HG02938 (cell line): Measurements from ENCODE around the gene NEK5.
"Not testable (repeated sequence)": the region's sequence is repeated elsewhere in the genome, so short reads cannot be mapped to it uniquely, and the experiment has no call there.

ENCODE experiments used
- ATAC-seq: cut with Tn5 transposase; IDR thresholded peaks from one replicate; pipeline ENCODE4 v1.9.1; 2021; ENCODE audit warnings: mild to moderate bottlenecking, moderate library complexity; ENCODE audit not compliant: unreplicated experiment

NEK5 gene

DNA sequence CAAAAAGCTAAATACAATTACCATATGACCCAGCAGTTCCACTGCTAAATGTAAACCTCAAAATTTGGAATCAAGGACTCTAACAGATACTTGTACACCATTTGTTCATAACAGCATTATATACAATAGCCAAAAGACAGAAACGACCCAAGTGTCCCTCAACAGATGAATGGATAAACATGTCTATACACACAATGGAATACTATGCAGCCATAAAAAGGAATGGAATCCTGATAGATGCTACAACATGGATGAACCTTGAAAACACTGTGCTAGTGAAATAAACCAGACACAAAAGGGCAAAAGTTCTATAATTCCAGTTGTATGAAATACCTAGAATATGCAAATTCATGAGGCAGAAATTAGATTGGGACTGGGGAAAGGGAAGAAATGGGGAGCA lies 18.4 kb upstream of the NEK5 start:
- ATAC-seq = no peak

DNA sequence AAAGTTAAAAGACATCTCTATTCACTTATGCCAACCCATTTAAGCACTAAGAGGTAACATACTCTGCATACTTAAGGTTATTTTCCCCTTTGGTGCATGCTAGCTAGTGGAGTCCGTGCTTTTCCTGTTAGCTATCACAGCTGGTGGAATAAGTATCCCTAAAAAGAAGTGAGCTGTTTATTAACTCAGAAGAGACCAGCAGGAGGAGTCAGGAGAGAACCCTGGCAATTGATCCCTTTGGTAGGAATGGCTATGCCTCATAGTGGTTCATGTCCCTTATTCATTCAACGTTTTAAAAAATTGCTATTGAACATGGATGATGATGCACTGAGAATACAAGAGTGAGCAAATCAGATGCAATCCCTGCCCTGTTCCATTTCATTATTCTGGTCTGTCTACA lies 12.4 kb upstream of the NEK5 start:
- no peak for ATAC-seq

DNA sequence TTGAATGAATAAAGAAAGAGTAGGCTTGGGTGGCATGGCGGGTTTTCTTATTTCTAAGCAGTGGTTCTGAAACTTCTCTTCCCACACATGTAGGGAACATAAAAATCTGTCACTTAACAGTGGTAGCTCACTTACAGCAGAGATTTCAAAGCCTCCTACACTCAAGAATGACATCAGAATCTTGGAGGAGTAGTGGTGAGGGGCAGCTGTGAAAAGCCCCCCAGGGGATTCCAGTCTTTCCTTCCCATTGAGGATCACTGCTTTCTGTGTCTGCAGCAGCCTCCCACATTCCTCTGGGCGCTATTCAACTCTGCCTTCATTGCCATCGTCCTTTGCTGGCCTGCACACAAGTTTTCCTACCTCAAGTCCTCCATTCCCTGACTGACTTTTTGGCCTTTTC lies 8.6 kb upstream of the NEK5 start:
- no peak for ATAC-seq

DNA sequence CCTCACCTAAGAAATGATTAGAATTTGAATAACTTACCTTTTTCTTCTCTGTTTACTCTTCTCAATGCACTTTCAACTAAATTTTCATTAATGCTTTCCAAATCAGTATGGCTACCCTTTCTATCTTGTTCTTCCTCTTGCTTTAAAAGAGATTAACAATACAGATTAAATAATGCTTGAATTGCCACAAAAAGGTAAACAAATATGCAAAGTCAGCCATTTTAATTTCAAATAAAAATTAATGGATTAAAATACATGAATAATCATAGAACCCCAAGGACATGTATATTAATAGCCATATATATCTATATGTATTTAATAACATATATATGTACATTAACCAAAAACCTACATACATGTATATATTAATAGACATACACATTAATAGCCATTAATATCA lies 7.9 kb upstream of the NEK5 start:
- no peak for ATAC-seq

DNA sequence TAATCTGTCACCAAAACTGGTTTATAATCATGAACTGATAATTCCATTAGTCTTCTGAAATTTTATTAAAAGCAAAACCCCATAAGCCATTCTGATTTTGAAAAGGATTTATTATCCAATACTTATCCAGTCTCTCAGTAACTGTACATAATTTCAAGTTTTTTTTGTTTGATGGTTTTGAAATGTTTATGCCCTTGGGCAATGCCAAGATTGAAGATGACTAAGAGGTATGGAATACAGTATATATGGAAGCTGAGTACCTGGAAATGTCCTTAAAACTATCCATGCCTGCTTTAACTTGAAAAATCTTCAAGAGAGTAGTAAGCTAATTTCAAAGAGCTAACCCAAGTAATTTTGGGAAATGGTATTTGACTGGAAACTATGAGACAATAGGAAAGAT lies 1.8 kb upstream of the NEK5 start:
- no peak for ATAC-seq

DNA sequence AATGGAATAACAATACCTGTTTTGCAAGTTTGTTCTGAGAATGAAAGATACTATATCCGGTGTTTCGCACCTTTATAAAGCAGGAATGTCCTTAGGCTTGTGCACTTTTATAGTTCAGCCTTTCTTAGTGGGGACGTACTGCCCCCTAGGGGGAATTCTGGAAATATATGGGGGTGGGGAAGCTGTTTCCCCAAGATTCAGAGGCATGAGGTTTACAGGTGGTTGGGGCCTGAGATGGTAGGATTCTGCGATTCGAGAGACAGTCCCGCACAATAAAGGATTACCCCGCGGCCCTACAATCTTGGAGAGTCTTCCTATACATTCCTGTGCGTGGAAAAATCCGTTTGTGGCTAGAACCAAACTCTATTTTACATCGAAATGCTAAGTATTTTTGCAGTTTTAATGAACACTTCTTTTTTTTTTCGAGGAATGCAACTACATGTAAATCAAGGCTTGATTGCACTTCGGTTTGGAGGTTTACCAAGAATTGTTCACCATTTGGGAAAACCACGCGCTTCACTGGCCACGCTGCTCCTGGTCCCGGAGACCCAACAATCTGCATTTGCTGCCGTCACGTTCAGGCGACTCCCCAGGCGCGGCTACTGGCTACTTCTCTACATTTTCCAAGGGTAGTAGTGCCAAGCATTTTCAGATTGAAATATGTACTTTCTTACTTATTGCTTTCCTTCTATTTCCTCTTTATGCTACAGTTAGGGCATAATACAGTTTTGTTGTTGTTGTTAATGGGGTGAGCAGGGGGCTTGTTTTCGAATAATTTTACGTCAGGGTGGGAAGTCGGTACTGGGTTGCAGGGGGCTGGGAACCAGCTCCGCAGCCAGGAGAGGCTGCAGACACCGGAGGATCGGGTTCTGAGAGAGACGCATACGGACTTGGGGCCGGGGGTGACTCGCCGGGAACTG lies 830 bp downstream of the NEK5 start:
- ATAC-seq = peak; percentile 22

DNA sequence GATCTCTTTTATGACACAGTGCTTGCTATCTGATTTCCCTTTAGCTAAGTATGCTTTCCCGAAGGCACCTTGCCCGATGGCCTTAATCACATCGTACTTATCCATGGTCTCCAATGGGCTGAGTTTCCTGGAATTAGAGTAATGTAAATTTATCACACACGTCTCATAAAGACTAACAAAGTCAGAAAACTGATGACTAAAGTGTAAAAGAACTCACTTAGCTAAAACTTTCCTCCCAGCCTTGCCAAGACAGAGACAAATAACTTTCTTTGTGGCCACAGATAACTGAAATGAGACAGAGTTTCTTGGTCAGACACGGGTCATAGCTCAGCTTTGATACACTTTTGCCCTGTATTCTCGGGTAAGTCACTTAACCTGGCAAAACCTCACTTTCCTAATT lies 1.5 kb downstream of the NEK5 start:
- no peak for ATAC-seq

DNA sequence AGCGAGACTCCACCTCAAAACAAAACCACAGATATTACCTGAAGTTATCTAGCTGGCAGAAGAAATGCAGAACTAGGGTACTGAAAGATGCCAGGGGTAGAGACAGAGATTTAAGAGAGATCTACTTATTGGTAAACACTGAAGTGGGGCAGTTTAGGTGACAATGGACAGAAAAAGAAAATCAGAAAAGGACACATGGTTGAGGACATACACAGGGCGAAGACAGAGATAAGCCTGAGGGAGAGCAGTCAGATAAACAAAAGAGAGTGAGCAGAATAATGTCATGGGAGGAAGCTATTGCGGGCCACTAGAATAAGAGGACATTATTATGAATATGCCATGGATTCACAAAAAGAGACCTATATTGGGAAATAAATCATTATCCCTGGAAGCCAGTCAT lies 3.3 kb downstream of the NEK5 start:
- no peak for ATAC-seq

DNA sequence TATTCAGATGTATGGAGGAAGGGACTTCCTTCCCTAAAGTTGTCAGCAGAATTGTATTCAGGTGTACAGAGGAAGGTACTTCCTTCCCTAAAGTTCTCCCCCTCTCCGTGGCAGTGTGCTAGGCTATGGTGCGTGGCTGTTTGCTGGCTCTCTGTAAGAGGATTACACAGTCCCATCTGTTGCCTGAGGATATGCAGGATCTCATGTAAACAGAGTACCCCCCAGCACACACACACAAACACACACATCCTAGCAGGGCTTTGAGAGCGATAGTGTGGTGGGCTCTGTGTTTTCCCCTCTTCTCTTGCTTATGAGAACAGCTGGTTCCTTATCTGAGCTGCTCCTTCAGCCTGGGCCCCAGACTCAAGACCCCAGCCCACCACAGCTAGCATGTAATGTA lies 10.3 kb downstream of the NEK5 start:
- ATAC-seq = no peak

DNA sequence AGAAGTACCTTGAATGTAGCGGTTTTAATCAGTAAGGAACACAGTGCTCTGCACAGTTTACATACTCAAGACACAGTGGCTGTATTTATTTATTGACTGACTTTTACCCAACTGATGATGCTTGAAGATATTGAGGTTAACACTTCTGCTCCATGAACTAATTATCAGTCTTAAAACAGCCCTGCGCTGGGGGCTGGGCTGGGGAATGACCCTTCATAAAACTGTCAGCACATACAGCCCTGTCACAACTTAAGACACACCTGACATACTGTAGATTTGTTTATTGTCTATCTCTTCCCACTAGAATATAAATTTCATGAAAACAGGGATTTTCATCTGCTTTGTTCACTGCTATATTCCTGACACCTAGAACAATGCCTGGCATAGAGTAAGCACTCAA lies 10.8 kb downstream of the NEK5 start:
- ATAC-seq = no peak

DNA sequence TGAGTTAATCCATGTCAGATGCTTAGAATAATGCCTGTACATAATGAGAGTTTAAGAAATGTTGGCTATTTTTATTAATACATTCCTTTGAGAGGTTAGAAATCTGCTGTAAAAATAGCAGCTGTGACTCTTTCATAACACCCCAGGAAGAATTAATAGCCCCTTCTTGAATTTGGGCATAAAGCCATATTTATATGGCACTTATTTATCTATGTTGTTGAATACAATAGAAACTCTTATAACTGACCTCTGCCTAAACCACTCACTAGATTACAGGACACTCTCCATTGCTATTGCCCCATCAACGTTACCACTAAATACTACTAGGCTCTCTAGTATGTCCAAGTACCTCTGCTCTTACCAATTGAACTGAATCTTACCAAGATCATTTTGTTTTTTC lies 16.3 kb downstream of the NEK5 start:
- ATAC-seq = no peak

DNA sequence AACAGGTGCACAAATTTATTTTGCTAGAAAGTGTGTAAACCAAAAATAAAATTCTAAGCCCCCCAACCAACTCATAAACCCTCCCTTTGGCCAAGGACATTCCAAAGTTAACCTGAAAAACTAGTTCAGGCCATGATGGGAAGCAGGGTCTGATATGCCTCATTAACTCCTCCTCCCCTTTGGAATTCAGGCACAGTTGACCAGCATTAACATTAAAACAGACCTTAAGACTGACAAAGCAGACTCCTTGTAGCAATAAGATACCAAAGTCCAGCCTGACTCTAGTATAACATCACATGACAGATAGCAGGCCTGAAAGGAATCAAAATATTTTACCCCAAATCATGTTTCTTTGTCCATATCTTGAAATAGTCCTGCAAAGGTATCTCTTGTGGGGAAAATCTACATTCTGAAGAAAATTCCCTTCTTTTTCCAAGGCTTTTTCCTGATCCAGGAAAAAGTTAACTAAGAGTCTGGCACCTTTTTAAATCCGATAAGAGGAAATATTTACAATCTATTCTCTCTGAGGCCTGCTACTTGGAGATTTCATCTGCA lies 19.7 kb downstream of the NEK5 start:
- no peak for ATAC-seq

DNA sequence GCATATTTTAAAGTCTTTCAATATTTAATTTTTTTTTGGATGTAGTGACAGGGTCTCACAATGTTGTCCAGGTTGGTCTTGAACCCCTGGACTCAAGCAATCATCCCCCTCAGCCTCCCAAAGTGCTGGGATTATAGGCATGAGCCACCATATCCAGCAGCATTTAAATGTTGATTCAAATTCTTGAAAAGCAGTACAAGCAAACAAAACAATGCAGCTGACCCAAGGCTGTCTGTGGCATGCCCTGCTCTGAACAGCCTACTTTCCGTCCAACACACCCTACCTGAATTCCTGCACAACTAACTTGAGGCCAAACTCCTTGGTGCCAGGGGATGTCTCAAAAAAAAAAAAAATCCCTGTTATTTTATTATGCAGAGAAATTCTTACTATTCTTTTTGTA lies 23.0 kb downstream of the NEK5 start:
- no peak for ATAC-seq

DNA sequence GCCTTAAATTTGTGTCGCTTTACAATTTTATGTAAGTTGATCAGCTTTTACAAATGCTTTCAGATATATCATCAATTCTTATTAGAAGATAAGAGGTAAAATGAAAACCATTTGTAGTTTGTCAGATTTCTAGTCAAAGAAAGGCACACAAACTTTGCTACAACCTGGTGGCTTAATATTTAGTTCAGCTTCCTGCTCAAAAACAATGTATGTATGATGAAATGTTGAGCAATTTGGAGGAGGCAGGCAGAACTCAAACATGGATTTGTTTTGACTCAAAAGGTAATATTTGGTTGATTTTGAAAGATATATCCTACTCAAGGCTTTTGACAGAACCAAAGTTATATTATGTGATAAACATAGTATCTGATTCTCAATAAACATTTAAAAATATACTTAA lies 24.2 kb downstream of the NEK5 start:
- no peak for ATAC-seq

DNA sequence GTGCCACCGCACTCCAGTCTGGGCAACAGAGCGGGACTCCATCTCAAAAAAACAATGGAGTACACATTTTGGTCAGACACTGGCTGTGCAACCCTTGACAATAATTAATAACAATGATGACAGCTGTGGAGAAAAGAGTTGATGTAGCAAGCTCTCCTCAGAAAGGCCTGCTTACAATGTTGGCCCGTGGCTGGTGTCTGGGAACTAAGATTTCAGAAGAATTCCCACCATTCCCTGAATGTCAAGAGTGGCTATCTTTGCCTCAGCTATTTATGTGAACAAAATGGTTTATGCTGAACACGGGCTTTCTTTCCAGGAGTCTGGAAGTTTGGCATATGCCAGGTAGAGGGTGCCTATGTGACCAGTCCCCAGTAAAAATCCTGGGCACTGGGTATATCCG lies 25.5 kb downstream of the NEK5 start:
- ATAC-seq = no peak

DNA sequence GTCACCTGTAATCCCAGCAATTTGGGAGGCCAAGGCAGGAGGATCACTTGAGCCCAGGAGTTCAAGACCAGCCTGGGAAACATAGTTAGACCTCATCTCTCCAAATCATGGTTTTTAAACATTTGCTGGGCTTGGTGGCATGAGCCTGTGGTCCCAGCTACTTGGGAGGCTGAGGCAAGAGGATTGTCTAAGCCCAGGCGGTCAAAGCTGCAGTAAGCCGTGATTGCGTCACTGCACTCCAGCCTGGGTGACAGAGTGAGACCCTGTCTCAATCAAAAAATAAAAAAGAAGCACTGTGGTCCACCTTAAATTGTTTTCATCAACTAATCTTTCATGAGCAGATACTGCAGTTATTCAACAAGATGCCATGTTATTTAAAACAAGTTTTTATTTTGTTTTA lies 26.4 kb downstream of the NEK5 start:
- ATAC-seq = not testable (repeated sequence)

DNA sequence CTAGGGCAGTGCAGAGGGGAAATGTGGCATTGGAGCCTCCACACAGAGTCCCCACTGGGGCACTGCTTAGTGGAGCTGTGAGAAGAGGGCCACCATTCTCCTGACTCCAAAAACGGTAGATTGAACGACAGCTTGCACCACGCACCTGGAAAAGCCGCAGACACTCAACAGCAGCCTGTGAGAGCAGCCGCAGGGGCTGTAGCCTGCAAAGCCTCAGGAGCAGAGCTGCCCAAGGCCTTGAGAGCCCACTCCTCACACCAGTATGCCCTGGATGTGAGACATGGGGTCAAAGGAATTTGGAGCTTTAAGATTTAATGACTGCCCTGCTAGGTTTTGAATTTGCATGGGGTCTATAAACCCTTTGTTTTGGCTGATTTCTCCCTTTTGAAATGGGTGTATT lies 31.7 kb downstream of the NEK5 start:
- ATAC-seq = no peak

DNA sequence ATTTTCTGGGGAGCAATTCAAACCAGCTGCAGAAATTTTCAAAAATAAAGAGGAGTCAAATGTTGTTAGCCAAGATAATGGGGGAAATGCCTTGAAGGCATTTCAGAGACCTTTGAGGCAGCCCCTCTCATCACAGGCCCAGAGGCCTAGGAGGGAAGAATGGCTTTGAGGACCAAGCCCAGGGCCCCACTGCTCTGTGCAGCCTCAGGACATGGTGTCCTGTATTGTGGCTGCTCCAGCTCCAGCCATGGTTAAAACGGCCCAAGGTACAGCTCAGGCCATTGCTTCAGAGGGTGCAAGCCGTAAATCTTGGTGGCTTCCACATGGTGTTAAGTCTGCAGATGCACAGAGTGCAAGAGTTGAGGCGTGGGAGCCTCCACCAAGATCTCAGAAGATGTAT lies 32.1 kb downstream of the NEK5 start:
- no peak for ATAC-seq

DNA sequence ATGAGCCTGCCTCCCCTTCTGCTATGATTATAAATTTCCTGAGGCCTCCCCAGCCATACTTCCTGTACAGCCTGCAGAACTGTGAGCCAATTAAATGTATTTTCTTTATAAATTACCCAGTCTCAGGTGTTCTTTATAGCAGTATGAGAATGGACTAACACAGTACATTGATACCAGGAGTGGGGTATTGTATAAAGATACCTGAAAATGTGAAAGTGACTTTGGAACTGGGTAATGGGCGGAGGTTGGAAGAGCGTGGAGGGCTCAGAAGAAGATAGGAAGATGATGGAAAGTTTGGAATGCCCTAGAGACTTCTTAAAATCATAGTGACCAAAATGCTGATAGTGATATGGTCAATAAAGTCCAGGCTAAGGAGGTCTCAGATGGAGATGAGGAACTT lies 32.8 kb downstream of the NEK5 start:
- ATAC-seq = no peak

DNA sequence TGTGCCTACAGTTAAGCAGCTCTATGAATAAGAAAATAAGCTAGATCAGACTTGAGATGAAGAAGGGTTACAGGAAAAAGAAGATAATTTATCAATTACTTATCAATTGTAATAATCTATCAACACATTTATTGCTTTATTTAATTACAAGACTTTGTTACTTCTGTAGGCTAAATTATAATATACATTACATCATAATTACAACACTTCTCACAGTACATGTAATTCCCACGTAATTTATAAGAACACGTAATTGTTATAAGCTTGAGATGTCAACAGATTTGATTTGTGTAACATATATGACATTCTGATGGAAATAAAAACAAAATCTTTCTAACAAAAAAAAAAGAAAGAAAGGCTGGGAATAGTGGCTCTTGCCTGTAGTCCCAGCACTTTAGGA lies 36.8 kb downstream of the NEK5 start:
- no peak for ATAC-seq

DNA sequence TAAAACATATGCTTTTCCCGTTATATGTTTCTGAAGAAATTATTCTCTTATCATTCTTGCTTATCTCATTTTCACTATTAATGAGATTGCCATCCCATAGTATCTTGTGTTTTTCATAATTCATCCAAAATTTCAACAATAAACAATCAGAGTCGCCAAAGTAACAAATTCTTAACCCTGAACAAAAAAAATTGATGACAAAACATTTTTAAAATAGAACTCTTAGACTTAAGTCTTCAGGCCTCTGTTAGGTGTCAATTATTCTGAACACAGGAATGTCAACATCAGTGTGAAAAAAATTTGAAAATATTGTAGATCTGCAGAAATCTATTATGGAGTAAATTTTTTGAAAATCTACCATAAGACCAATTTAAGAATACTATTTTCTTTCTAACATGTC lies 37.4 kb downstream of the NEK5 start:
- ATAC-seq = no peak

DNA sequence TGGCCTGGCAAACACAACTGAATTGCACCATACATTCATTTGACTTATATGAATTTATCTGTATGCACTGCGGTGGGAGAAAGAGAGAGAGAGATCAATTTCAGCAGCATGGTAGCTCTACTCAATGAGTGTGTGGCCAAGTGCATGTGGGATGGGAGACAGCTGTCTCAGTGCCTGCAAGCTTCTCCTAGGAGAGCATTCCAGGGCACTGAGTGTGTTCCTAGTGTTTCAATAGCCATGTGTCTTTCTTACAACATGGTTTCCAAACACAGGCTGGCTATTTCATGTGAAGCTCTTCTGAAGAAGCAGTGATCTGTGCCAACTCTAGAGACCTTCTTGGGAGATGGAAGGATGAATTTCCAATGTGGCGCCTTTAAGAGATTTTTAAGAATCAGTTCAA lies 43.5 kb downstream of the NEK5 start:
- ATAC-seq = no peak

DNA sequence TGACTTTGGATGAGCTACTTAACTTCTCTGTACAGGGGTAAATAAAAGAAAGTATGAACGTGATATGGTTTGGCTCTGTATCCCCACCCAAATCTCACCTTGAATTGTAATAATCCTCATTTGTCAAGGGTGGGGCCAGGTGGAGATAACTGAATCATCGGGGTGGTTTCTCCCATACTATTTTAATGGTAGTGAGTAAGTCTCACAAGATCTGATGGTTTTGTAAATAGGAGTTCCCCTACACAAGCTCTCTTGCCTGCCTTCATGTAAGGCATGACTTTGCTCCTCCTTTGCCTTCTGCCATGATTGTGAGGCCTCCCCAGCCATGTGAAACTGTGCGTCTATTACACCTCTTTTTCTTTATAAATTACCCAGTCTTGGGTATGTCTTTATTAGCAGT lies 43.9 kb downstream of the NEK5 start:
- ATAC-seq = not testable (repeated sequence)
